Amniotic epithelial cell (primary cell): ENCODE results near the gene HOXD10.

Experiments used
- DNase-seq: peaks from one replicate; pipeline ENCODE4 v3.0.0-alpha.2; 2010; ENCODE audit warnings: low read depth

Gene HOXD10

DNA sequence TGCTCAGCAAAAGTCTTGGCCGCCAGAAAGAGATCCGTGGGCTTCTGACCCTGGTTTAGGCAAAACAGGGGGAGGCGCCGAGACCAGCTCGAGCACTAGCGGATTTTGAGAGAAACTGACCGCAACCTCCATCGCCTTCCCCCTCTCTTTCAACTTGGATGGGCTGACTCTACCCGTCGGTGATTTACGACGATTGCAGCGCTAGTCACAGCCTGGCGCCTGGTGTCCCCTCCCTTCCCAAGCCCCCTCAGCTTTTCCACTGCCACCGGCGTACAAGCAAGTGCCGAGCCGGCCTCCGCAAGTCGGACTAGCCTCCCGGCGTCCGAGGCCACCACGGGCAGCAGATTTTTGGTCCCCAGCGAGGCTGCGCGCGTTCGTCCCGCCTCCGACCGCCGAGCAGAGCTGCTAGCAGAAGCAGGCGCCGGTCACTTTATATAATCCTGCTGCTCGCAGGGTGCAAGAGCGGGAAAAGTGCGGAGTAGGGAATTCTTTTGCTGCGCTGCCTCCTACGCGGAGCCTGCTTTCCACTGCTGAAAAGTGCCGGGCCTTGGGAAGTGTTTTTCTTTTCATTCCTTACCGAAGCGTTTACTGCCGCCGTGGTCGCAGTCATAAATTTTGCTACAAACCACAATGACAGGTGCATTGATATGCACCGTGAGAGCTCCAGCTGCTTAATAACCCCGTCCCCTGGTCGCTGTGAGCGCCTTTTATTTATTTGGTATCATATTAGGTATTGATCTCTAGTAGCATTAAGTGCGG is 48.2 kb downstream of the HOXD10 start:
- DNase-seq: no peak

DNA sequence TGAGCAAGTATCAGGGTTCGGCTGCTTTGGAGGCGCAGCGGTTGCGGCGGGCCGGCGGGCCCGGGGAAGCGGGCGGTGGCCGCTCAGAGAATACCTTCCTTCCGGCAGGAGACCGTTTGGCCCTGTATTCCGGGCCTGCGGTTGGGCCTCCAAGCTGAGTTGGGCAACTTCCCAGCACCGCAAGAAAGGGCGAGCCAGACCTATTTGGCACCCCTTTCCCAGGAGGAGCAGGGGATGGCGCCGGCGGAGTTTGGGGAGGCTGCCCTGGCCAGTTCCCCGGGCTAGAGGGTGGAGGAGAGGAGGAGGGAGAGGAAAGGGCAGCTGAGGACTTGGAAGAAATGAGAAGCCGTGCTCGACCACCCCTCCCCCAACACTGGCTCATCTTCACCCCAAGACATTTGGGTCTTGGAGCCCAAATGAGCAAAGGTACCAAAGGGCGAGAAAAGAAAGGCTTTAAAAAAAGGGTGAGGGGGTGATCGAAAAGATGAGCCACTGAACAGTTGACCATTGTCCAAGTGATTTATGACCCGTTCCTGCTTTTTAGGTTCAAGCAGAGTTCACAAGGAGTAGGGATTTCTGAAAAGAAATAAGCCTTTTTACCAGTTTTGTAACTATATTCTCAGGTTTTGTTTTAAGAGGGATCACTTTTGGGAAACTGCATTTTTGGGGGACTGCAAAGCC is 48.9 kb downstream of the HOXD10 start:
- DNase-seq: no peak

DNA sequence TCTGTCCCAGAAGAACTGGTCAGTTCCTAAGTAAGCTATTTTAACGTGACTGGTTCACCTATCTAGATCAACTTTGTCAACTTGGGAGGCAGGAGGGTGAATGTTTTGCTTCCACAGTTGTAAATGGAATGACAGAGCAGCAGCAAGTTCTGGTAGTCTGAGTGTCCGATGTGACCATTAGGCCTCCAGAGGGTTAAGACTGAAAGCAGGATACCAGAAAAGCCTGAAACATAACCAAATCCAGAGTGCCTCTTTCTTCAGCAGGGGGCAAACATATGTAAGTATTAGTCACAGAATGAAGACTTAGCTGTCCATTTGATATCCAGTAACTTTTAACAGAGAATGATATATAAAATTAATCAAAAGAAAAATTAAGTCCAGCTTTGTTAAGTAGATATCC is 49.7 kb downstream of the HOXD10 start:
- DNase-seq: no peak

DNA sequence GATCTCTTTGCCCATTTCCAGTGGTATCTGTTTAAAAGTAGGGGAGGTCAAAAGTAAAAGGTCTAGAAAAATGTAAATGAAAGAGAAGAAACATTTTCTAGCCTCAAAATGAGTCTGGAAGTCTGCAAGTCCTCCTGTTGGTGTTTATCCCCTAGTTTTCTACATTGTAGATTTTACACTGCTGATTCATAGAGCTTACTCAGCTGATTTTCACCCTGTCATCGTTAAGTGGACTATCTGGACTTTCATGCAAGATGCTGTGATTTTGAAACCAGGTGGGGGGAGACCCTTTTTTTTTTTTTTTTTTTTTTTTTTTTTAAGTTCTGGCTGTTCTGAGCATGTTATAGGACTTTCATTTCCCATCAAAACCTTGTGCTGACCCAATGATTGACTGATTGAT is 50.8 kb downstream of the HOXD10 start:
- DNase-seq: no peak

DNA sequence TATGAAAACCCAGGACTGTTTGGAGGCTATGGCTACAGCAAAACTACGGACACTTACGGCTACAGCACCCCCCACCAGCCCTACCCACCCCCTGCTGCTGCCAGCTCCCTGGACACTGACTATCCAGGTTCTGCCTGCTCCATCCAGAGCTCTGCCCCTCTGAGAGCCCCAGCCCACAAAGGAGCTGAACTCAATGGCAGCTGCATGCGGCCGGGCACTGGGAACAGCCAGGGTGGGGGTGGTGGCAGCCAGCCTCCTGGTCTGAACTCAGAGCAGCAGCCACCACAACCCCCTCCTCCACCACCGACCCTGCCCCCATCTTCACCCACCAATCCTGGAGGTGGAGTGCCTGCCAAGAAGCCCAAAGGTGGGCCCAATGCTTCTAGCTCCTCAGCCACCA is 52.6 kb downstream of the HOXD10 start:
- no peak for DNase-seq
